SU-DHL-6 (cell line): ENCODE measurements around the gene DIAPH1.

Source experiments
- H2AFZ ChIP-seq: fragments of 200-600 bp; sonication (generic); 2 replicates; pipeline ENCODE4 v1.6.1; 2014; ENCODE audit warnings: low read depth, mild to moderate bottlenecking, moderate library complexity, mixed read lengths, antibody characterized with exemption, low read length; ENCODE audit not compliant: severe bottlenecking
- H3F3A ChIP-seq: fragments of 200-600 bp; shearing (Covaris generic); 2 replicates; pipeline ENCODE4 v1.6.0; 2016; ENCODE audit warnings: antibody characterized with exemption, mild to moderate bottlenecking; ENCODE audit not compliant: insufficient read depth
- H3K27ac ChIP-seq: fragments of 200-600 bp; sonication (generic); 2 replicates; pipeline ENCODE4 v1.5.1; 2016; ENCODE audit warnings: low read depth, mild to moderate bottlenecking, low read length, moderate library complexity, mixed read lengths
- H3K27me3 ChIP-seq: fragments of 200-600 bp; sonication (generic), shearing (Covaris generic); 2 replicates; pipeline ENCODE4 v1.6.0; 2014; ENCODE audit warnings: mild to moderate bottlenecking, low read length
- H3K36me3 ChIP-seq: fragments of 200-600 bp; sonication (generic); 2 replicates; pipeline ENCODE4 v1.6.1; 2014; ENCODE audit warnings: mild to moderate bottlenecking, low read length, mixed read lengths
- H3K4me2 ChIP-seq: fragments of 300-600, 200-600 bp; shearing (Covaris generic), sonication (generic); 2 replicates; pipeline ENCODE4 v1.6.0; 2014; ENCODE audit warnings: low read length, low read depth, mild to moderate bottlenecking; ENCODE audit not compliant: poor library complexity, severe bottlenecking
- H3K4me3 ChIP-seq: fragments of 200-600 bp; sonication (generic); 2 replicates; pipeline ENCODE4 v1.5.1; 2014; ENCODE audit warnings: antibody characterized with exemption, low read length, mild to moderate bottlenecking, mixed read lengths; ENCODE audit not compliant: insufficient read depth, poor library complexity, severe bottlenecking
- H3K79me2 ChIP-seq: fragments of 200-600 bp; sonication (generic); 2 replicates; pipeline ENCODE4 v1.6.1; 2014; ENCODE audit warnings: mild to moderate bottlenecking, low read length, moderate library complexity; ENCODE audit not compliant: insufficient read depth
- H3K9ac ChIP-seq: fragments of 200-600 bp; sonication (generic); 2 replicates; pipeline ENCODE4 v1.7.0; 2014; ENCODE audit warnings: mild to moderate bottlenecking, low read length
- H3K9me2 ChIP-seq: fragments of 200-600 bp; sonication (generic); replicated peaks from 2 replicates; pipeline ENCODE4 v1.6.1; 2014; ENCODE audit warnings: low read length; ENCODE audit not compliant: insufficient read depth
- H3K9me3 ChIP-seq: fragments of 200-600 bp; sonication (generic); 2 replicates; pipeline ENCODE4 v1.6.1; 2014; ENCODE audit warnings: low read length, mixed read lengths; ENCODE audit not compliant: insufficient read depth
- H4K20me1 ChIP-seq: fragments of 200-600 bp; sonication (generic); 2 replicates; pipeline ENCODE4 v1.6.1; 2014; ENCODE audit warnings: low read depth, mild to moderate bottlenecking, antibody characterized with exemption, low read length, moderate library complexity, mixed read lengths
- EZH2phosphoT487 ChIP-seq: fragments of 200-600 bp; sonication (generic), shearing (Covaris generic); conservative IDR thresholded peaks from 2 replicates; pipeline ENCODE4 v1.6.1; 2018; ENCODE audit warnings: mild to moderate bottlenecking, antibody characterized with exemption, low read length, moderate library complexity, mixed read lengths
- TF ChIP-seq, protein P1 (sequence below): fragments of 200-600 bp; sonication (generic); IDR thresholded peaks from one replicate; pipeline ENCODE4 v1.5.1; 2017; ENCODE audit warnings: antibody characterized with exemption, mild to moderate bottlenecking, low read length, moderate library complexity; ENCODE audit not compliant: insufficient read depth, poor library complexity, severe bottlenecking

Gene DIAPH1

DNA sequence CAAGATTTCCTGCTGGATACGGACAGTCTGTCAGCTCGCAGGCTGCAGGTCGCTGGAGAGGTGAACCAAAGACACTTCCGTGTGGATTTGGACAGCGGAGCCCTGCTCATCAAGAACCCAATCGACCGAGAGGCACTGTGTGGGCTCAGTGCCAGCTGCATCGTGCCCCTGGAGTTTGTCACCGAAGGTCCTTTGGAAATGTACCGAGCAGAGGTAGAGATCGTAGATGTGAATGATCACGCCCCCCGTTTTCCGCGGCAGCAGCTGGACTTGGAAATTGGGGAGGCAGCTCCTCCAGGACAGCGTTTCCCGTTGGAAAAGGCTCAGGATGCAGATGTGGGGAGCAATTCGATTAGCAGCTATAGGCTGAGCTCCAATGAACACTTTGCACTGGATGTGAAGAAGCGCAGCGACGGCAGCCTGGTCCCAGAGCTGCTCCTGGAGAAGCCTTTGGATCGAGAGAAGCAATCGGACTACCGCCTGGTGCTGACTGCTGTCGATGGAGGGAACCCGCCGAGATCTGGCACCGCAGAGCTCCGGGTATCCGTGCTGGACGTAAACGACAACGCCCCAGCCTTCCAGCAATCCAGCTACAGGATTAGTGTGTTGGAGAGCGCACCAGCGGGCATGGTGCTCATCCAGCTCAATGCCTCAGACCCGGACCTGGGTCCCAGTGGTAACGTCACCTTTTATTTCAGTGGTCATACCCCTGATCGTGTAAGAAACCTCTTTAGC, 133.3 kb downstream of the DIAPH1 start:
- H3K79me2 ChIP-seq = peaks cover 67% of the 10 kb centered on the region
- peak overlapping the region; percentile 72 for H3K4me2 ChIP-seq
- H3K9me2 ChIP-seq = no peaks in the 10 kb centered on the region
- H4K20me1 ChIP-seq = no peaks in the 10 kb centered on the region
- no peaks in the 10 kb centered on the region for H3K9me3 ChIP-seq
- TF ChIP-seq, protein P1, sequence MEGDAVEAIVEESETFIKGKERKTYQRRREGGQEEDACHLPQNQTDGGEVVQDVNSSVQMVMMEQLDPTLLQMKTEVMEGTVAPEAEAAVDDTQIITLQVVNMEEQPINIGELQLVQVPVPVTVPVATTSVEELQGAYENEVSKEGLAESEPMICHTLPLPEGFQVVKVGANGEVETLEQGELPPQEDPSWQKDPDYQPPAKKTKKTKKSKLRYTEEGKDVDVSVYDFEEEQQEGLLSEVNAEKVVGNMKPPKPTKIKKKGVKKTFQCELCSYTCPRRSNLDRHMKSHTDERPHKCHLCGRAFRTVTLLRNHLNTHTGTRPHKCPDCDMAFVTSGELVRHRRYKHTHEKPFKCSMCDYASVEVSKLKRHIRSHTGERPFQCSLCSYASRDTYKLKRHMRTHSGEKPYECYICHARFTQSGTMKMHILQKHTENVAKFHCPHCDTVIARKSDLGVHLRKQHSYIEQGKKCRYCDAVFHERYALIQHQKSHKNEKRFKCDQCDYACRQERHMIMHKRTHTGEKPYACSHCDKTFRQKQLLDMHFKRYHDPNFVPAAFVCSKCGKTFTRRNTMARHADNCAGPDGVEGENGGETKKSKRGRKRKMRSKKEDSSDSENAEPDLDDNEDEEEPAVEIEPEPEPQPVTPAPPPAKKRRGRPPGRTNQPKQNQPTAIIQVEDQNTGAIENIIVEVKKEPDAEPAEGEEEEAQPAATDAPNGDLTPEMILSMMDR = no peak
- no peak for TF ChIP-seq EZH2phosphoT487
- H3K27ac ChIP-seq = no peak overlapping the region
- H3K27me3 ChIP-seq = no peaks in the 10 kb centered on the region
- H3F3A ChIP-seq = no peaks in the 10 kb centered on the region; the same call in 1 of the 2 replicates
- peak overlapping the region; percentile 28 for H2AFZ ChIP-seq
- H3K36me3 ChIP-seq = no peaks in the 10 kb centered on the region
- H3K4me3 ChIP-seq = peak overlapping the region; percentile 45
- H3K9ac ChIP-seq = peak overlapping the region; percentile 42

DNA sequence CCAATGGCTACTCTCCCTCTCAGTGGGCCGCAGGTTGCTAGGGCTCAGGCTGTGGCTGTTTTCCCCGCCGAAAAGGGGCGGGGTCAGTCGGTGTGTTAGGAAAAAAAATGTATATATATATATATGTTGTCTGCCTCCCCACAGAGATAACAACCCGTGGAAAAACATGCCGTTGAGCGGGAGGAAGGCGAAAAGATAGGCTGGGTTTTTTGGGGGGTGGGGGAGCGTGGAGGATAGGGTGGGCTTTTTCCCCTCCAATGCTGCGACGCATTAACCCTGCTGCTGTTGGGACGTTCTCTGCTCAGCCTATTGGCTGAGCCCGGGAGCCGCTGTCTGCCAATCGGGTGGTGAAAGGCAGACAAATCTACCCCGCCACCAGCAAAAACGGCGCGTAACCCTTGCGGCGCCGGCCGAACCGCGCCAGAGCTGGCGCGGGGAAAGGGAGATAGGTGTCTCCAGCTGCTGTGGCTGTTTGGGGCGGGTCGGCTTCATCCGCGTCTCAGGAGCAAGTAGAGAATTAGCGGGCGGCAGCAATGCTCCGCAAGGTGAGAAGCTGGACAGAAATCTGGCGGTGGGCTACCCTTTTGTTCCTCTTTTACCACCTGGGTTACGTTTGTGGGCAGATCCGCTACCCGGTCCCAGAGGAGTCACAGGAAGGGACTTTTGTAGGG, 134.0 kb downstream of the DIAPH1 start, which contains the start of gene PCDHGC4:
PCDHGC4 (plus strand) TSS at position 390 of the 671 bp plus-strand sequence; CDS start at position 534, 144 bp downstream.
- TF ChIP-seq, protein P1 = no peak
- no peak for TF ChIP-seq EZH2phosphoT487
- H3K4me2 ChIP-seq = peak within 1 kb of the TSS; percentile 72

DNA sequence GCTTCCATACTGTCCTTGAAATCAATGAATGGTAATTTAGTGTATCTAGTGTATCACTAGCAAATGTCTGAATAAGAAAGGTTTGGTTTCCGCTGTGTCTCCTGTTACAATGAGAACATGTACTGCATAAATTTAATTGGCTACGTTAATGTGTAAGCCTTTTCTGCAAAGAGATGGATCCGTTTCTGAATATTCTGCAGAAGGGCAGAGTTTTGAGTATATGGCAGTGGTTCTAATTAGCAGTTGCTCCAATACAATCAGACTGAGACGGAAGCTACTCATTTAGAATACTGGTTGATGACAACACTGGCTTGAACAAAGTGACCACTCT, 134.5 kb downstream of the DIAPH1 start:
- Histone ChIP-seq H3K27ac (peak overlapping the region; percentile 21; the same call in 1 of the 2 replicates), H3K79me2 (peaks cover 74% of the 10 kb centered on the region), H3K9me2 (no peaks in the 10 kb centered on the region)

More for the DNA sequence above, 134.0 kb downstream of the DIAPH1 start, which contains the start of gene PCDHGC4:
- Histone ChIP-seq H3K9ac (peak within 1 kb of the TSS; percentile 42), H3K9me3 (no peaks in the 10 kb centered on the region), H3K36me3 (no peaks in the 10 kb centered on the region), H4K20me1 (no peaks in the 10 kb centered on the region), H3K79me2 (peaks cover 73% of the 10 kb centered on the region), H3F3A (no peaks in the 10 kb centered on the region; the same call in 1 of the 2 replicates), H3K27ac (peak within 1 kb of the TSS; percentile 21; the same call in 1 of the 2 replicates), H2AFZ (peak within 1 kb of the TSS; percentile 28), H3K27me3 (no peaks in the 10 kb centered on the region), H3K4me3 (peak within 1 kb of the TSS; percentile 45), H3K9me2 (no peaks in the 10 kb centered on the region)

More for the DNA sequence above, 134.5 kb downstream of the DIAPH1 start:
- TF ChIP-seq, protein P1 = no peak
- TF ChIP-seq EZH2phosphoT487 = no peak
- peak overlapping the region; percentile 72 for H3K4me2 ChIP-seq
- no peaks in the 10 kb centered on the region for H3K9me3 ChIP-seq
- no peaks in the 10 kb centered on the region; the same call in 1 of the 2 replicates for H3F3A ChIP-seq
- no peaks in the 10 kb centered on the region for H3K36me3 ChIP-seq
- peak overlapping the region; percentile 42 for H3K9ac ChIP-seq
- peak overlapping the region; percentile 45 for H3K4me3 ChIP-seq
- H2AFZ ChIP-seq = peak overlapping the region; percentile 28
- no peaks in the 10 kb centered on the region for H3K27me3 ChIP-seq
- H4K20me1 ChIP-seq = no peaks in the 10 kb centered on the region
